Stimulated activated CD4-positive, alpha-beta T cell treated with anti-CD3 and anti-CD28 coated beads, Interleukin-1b, Interleukin-23, amount 100 ng/mL, for 4 hours (primary cell): ENCODE data around the gene DESI2.
"Not testable (repeated sequence)": the region's sequence is repeated elsewhere in the genome, so short reads cannot be mapped to it uniquely, and the experiment has no call there.

ENCODE experiments used
- DNase-seq, 2 donors: peaks; one replicate each; pipeline ENCODE4 v3.0.0-alpha.2; 2020; ENCODE audit warnings: low read depth in 2 of 2

Gene DESI2

GRCh38 chr1:244654108-244655038, 1.4 kb downstream of the DESI2 start:
- DNase-seq = no peak

DNA sequence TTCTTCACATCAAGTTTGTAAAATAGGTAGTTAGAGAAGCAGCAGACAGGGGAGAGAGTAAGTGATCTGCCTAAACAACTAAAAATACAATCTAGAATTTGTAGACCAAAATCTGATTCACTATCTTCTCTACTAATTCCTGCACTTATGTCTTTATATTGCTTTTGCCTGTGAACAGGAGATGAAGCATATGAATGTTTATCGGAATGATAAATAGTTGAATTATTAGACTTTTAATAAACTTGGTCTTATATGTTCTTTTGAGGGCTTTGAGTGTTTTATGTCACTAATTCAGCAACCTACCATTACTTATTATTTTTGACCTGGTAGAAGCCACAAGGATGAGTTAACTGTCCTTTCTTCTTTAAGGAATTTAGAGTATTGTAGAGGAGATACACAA, 2.3 kb downstream of the DESI2 start:
- no peak for DNase-seq

DNA sequence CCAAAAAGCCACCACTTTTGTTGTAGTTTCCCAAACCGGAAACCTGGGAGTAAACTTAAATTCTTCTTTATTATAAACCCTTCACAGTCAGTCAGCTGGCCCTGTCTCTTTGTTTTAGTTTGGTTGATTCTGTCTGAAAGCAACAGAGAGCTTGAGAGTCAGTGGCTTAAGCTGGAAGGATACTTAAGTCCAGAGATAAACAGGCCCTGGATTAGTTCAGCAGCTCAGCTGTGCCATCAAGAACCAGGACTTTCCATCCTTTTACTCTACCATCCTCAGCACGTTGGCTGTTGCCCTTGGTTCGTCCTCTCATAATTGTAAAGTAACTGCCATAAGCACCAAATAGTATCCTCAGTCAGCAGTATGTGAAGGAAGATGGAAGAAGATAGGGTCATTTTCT, 4.5 kb downstream of the DESI2 start:
- no peak for DNase-seq

DNA sequence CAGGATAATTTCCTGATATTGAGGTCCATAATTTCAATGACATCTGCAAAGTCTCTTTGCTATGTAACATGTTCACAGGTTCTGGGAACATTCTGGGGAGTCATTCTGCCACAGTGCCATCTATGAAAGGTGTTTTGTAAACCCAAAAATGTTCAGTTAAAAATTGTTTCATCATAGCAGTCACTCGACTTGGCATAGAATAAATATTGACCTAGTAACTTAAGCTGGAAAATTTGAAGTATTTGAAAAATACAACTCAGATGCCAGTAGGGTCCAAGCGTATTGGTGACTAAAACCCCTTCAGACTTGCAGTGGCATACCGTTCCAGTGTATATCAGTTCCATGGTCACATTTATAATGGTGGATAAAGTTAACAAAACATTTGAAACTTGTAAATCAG, 6.8 kb downstream of the DESI2 start:
- DNase-seq = no peak

GRCh38 chr1:244660595-244660994, 7.7 kb downstream of the DESI2 start:
- no peak for DNase-seq

DNA sequence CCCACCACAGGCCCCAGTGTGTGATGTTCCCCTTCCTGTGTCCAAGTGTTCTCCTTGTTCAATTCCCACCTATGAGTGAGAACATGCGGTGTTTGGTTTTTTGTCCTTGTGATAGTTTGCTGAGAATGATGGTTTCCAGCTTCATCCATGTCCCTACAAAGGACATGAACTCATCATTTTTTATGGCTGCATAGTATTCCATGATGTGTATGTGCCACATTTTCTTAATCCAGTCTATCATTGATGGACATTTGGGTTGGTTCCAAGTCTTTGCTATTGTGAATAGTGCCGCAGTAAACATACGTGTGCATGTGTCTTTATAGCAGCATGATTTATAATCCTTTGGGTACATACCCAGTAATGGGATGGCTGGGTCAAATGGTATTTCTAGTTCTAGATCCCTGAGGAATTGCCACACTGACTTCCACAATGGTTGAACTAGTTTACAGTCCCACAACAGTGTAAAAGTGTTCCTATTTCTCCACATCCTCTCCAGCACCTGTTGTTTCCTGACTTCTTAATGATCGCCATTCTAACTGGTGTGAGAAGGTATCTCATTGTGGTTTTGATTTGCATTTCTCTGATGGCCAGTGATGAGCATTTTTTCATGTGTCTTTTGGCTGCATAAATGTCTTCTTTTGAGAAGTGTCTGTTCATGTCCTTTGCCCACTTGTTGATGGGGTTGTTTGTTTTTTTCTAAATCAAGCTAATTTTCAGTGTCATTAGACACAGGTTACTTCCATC, 8.8 kb downstream of the DESI2 start:
- not testable (repeated sequence) for DNase-seq

DNA sequence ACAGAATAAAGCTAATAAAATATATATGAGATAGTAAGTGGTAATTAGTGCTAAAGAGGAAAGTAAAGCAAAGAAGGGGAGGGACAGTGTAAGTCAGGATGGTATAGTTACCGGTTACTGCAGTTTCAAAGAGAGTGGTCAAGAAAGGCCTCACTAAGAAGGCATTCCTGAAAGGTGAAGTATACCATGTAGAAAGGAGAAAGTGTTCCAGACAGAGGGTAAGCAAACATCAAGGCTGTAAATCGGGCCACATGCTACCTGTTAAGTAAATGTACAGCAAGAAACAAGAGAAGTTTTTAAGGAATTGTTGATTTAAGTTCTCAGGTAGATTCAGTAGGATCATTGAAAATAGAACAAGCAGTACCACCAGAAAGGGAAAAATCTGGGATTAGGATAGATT, 9.7 kb downstream of the DESI2 start:
- DNase-seq = no peak

DNA sequence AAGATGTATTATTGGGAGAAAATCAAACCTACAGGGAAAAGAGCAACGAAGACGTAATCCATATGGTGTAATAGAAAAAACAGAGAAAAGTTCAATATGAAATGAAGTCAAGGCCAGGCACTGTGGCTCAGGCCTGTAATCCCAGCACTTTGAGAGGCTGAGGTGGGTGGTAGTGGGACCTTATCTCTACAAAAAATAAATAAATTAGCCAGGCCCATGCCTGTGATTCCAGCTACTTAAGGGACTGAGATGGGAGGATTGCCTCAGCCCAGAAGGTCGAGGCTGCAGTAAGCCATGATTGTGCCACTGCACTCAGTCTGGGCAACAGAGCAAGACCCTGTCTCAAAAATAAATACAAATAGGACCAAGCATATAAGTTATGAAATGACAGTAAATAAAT, 11.4 kb downstream of the DESI2 start:
- no peak for DNase-seq

DNA sequence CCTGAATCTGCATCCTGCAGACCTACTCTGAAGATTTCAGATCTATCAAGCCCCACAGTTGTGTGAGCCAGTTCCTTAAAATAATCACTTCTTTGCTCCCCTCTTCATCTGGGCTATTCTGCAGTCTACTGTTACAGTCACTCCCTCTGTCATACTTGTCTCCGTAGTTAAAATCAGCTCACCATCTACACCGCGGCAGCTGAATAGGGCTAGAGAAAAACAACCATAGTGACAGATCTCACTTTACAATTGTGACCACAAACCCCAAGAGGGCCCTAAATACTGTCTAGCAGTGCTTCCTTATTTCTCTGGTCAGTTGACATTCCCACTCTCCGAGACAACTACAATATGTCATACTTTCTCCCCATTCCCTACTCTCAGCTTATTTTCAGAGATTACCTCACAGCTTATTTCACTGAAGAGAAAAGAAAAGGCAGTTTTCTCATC, 12.9 kb downstream of the DESI2 start:
- DNase-seq = no peak

DNA sequence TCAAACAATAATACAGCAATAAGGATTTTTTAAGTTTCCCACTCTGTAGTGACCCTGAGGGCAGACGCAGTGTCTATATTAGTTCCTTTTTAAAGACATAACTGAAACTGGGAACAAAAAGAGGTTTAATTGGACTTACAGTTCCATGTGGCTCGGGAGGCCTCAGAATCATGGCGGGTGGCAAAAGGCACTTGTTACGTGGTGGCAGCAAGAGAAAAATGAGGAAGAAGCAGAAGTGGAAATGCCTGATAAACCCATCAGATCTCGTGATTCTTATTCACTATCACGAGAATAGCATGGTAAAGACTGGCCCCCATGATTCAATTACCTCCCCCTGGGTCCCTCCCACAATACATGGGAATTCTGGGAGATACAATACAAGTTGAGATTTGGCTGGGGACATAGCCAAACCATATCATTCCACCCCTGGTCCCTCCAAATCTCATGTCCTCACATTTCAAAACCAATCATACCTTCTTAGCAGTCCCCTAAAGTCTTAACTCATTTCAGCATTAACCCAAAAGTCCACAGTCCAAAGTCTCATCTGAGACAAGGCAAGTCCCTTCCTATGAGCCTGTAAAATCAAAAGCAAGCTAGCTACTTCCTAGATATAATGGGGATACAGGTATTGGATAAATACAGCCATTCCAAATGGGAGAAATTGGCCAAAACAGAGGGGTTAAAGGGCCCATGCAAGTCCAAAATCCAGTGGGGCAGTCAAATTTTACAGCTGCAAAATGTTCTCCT, 13.9 kb downstream of the DESI2 start:
- DNase-seq = not testable (repeated sequence)

DNA sequence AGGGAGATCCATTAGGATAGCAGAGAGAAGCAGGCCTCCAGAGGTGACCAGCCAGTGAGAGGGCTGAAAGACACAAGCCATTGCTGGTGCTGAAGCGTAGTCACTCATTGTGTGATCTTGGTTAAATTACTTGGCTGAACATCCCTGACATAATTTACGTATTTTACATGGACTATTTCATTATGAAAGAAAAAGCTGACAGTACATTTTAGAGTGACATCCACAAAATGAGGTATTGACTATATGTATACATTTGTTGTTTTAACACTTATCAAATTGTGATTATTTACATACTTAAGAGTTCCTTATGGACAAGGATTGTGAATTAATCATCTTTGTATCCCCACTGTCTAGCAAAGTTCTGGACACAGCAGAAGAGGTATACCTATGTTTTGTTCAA, 14.9 kb downstream of the DESI2 start:
- DNase-seq = no peak

DNA sequence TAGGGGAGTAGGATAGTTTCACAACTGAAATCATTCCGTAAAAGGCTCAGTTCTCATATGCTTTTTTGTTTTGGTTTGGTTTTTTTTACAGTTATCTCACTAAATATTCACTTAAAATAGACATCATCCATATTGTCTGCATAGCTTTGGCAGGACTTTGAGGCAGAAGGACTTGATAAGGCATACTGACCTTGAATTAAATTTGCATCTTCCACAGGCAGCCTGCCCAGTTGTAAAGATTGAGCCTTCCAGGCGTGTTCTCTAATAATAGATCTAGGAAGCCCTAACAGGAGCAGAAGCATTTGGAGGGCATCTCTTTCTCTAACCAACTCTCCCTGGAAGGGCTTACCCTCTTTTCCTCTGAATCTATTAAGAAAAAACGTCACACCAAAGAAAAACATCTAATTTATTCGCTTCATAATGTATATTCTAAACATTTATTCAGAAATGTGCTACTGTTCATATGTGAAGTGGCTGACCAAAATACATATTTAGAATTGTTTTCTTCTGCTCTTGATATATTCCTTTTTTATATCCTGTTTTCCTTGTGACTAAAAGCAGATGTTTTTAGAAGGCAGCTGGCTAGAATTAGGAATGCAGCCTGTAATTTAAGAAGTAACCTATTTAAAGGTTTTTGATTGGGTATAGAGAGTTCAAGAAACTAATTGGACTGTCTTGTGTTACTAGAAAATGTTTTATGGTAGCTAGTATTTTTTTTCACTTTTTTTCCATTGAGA, 20.2 kb downstream of the DESI2 start:
- no peak for DNase-seq

DNA sequence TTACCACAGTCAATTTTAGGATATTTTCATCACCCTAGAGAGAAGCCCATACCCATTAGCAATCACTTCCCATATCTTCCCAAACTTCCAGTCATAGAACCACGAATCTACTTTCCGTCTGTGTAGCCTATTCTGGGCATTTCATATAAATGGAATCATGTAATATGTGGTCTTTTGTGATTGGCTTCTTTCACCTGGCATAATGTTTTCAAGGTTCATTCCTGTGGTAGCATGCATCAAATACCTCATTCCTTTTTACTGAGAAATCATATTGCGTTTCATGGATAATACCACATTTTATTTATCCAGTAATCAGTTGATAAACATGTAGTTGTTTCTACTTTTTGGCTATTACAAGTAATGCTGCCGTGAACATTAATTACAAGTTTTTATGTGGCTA, 21.5 kb downstream of the DESI2 start:
- DNase-seq = no peak

GRCh38 chr1:244675167-244675566, 22.2 kb downstream of the DESI2 start:
- no peak for DNase-seq

DNA sequence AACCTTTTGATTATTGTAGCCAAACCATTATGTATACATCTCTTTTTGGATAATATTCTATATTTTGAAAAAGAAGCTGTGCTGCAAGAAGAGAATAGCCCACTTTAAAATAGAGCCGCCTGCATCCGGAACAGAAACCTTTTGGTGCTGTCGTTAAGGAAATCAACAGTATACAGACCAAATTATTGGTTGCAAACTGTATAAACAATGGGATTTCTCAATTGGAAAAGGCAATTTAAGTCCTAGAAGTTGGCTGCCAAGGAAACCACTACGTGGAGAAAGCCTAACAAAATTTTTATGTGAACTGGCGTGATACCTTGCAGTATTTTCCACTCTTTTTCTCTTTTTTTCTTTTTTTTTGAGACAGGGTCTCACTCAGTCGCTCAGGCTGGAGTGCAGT, 25.8 kb downstream of the DESI2 start:
- DNase-seq = no peak

GRCh38 chr1:244680667-244681066, 27.7 kb downstream of the DESI2 start:
- no peak for DNase-seq

- DNase-seq = not testable (repeated sequence)
Observed at GRCh38 chr1:244682087-244682486, 29.2 kb downstream of the DESI2 start.

DNA sequence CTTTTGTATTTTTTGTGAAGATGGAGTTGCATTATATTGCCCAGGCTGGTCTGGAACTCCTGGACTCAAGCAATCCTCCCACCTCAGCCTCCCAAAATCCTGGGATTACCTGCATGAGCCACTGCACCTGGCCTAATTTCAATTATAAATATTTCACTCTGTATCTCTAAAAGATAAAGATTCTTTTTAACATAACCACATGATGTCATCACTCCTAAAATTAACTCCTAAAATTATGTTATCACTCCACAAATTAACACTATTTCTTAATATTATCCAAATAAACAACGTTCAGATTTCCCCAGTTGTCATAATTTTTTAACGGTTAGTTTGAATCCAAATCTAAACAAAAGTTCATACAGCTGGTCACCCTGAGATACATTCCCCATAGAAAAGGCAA, 43.0 kb downstream of the DESI2 start:
- no peak for DNase-seq

DNA sequence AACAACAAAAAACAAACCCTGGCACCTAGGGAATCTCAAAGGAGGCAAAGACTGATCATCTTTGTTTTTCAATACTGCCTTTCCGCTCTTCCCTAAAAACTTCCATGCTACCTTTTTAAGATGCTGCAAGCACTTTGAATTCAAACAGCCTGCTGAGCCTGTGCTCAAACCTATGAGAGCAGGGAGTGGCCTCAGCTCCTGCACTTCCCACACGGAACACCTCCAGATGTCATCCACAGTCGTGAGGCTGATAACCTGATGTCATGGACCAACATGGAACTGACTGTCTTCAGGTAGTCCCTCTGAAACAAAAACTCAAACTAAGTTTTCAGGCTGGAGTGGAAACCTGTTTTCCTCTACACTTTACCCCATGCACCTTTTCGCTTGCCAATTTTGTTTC, 46.8 kb downstream of the DESI2 start:
- no peak for DNase-seq

DNA sequence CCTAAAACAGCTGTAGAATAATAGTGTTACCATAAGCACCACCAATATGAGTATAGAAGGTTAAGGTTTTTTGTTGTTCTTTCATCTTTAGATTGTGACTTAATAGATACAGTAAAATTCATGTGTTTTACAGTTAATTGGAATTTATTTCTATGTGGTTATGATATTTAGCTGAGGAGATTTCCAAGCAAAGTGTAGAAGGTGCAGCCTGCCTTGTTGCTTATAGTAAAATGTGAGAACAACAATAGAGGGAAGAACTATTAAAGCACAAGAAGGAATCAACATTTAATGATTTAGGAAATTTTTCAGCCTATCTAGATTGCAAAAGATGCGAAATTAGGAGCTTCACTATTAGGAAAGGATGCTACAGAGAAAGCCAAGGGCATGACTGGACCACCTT, 47.9 kb downstream of the DESI2 start:
- DNase-seq = no peak

DNA sequence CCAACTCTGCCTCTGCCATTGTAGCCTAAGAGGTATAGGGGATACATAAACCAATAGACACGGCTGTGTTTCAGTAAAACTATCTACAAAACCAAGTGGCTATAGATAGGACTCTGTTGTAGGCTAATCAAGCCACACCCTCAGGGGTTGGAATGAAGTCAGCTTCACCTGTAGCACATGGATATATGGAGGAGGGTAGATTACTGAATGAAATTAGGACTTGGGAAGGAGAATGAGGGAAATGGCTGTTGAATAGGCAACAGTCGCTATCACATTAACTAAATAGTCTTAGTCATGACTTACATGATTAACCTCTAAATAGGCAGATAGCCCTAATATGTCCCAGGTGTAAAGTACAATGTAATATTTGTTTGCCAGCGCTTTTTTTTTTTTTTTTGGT, 49.7 kb downstream of the DESI2 start:
- no peak for DNase-seq

DNA sequence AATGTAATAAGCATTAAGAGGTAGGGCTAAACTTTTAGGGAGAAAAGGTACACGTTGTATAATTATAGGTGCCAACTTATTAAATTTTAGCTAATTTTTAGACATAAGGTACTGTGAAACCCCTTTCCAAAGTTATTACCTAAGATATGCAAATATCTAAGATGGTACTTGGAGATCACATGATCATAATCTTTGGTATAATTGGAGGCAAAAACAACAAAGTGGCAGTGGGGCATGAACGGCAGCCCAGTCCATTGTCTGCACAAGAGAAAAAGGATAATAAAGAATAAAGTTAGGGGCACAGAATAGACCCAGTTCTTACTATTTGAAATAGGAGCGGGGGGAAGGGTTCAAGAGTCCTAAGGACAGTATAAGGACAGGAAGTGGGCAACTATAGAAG, 51.2 kb downstream of the DESI2 start:
- no peak for DNase-seq
